ENCODE measurements around the gene SHQ1.
"Not testable (repeated sequence)": the region's sequence is repeated elsewhere in the genome, so short reads cannot be mapped to it uniquely, and the experiment has no call there.

SHQ1 gene

DNA sequence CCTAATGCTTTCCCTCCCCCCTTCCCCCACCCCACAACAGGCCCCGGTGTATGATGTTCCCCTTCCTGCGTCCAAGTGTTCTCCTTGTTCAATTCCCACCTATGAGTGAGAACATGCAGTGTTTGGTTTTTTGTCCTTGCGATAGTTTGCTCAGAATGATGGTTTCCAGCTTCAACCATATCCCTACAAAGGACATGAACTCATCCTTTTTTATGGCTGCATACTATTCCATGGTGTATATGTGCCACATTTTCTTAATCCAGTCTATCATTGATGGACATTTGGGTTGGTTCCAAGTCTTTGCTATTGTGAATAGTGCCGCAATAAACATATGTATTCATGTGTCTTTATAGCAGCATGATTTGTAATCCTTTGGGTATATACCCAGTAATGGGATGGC is 137.8 kb downstream of the SHQ1 start:
- not testable (repeated sequence) for DNase-seq

DNA sequence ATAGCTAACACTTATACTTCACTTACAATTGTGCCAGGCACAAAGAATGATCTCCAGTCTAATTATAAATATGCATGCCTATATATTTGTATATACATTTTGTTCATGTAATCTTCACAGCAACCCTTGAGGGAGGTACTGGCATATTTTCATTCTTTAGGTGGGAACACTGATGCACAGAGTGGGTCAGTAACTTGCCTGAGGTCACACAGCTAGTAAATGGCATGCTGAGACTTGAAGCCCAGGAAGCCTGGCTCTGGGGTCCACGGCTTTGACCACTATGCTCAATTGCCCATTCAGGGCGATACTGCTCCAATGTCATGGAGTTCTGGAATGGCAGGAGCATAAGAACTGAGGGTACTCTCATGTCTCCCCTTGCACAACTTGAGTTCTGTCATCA is 139.8 kb downstream of the SHQ1 start:
- DNase-seq, result no peak

DNA sequence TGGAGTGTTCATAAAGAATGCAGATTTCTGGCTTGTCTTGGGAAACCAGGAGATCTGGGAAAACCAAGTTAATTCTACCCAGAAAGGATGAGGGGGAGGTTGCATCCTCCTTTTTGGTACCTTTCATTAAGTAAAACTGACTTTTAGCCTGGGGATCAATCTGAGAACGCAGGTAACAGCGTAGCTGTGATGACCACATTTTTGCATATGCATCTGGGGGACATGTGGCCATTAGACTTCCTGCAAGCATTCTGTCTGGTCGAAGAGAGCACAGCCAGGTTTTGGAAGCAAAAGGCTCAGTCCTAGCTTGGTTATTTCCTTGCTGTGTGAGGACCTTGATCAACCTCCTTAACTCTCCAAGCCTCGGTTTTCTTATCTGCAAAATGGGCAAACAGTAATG is 145.2 kb downstream of the SHQ1 start:
- no peak for DNase-seq

DNA sequence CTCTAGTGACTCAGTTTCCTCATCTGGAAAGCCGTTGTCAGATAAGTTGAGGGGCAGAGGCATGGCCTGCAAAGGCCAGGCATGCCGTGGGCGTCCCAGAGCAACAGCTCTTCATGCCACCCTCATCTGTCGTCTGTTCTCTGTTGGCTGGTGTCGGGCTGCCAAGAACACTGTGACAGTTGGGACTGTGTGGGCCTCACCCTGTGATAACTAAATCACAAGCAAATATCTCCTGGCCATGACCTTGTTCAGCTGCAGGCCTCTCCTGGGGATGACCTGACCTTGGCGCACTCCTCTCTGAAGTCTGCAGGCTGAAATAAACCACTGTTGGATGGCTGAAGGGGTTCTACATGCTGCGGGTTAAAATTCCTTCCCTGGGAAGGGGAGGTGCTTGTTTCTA is 145.9 kb downstream of the SHQ1 start:
- no peak for DNase-seq

DNA sequence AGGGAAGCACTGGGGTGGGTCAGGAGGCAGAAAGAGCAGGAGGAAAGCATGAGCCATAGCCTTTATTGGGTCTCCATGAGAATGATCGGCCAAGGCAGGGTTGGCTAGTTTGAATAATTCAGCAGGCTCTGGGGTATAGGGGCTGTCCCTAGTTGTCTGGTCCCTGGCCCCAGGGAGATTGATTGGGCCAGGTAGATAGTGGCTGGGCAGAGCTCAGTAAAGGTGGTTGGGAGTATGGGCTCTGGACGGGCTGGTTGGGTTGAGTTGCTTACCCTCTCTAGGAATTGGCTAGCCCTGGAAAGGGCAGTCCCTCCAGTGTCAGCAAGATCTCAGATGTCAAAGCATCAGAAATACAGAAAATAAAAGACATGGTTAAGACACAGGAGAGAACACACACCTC is 148.1 kb downstream of the SHQ1 start:
- no peak for DNase-seq

DNA sequence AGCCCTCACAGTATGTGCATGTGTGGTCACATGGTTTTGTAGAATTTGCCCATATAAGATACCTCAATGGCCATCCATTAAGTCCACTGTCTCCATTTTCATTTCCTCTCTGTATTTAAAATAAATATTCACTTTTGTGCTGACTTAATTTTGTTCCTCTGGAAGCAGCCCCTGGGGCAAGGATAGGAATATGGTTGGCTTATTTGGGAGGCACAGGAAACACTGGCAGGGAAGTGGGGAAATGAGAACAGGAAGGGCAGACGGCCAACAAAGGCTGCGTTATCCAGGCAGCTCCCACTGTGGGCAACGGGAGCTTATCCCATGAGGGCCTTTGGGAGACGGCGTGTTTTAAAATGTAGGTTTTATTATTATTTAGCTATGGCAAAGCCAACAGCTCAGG is 148.6 kb downstream of the SHQ1 start:
- no peak for DNase-seq

Data from fibroblast of skin of scalp (primary cell).